ENCODE measurements around the gene TUBA8.

DNA sequence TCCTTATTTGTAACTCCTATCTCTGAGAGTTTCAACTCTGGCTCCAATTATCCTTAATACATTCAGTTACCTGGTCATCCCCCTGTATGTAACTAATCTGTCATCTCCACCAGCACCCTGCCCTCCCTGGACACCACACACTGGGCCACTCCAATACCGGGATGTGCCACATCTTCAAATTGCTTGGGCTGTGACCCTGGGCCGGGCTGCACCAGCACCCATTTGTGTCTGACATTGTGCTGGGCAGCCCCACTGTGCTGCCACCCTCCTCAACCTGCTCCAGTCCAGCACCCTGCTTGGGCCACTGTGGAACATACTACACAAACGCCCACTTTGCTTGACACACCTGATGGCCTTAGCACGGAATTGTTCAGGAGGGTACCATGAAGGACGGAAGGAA lies 37.2 kb downstream of the TUBA8 start:
- TF ChIP-seq, protein P1, sequence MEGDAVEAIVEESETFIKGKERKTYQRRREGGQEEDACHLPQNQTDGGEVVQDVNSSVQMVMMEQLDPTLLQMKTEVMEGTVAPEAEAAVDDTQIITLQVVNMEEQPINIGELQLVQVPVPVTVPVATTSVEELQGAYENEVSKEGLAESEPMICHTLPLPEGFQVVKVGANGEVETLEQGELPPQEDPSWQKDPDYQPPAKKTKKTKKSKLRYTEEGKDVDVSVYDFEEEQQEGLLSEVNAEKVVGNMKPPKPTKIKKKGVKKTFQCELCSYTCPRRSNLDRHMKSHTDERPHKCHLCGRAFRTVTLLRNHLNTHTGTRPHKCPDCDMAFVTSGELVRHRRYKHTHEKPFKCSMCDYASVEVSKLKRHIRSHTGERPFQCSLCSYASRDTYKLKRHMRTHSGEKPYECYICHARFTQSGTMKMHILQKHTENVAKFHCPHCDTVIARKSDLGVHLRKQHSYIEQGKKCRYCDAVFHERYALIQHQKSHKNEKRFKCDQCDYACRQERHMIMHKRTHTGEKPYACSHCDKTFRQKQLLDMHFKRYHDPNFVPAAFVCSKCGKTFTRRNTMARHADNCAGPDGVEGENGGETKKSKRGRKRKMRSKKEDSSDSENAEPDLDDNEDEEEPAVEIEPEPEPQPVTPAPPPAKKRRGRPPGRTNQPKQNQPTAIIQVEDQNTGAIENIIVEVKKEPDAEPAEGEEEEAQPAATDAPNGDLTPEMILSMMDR (IDR thresholded peaks at IDR 0.05) = no peak
- no peak for TF ChIP-seq POLR2AphosphoS5 (IDR thresholded peaks at IDR 0.05; ENCODE audit: low read depth, low read length)
- no peak for TF ChIP-seq SIN3A (IDR thresholded peaks at IDR 0.05; ENCODE audit: borderline replicate concordance, insufficient read depth, low read depth, low read length)
